ENCODE results near the gene NCAPG2. TPM values are rescaled to one million over a fixed set of nuclear protein-coding genes. Genes with fewer than 3 reads are reported as not detected.

Gene NCAPG2
- total RNA-seq, 1 donor: 35.0 TPM

DNA sequence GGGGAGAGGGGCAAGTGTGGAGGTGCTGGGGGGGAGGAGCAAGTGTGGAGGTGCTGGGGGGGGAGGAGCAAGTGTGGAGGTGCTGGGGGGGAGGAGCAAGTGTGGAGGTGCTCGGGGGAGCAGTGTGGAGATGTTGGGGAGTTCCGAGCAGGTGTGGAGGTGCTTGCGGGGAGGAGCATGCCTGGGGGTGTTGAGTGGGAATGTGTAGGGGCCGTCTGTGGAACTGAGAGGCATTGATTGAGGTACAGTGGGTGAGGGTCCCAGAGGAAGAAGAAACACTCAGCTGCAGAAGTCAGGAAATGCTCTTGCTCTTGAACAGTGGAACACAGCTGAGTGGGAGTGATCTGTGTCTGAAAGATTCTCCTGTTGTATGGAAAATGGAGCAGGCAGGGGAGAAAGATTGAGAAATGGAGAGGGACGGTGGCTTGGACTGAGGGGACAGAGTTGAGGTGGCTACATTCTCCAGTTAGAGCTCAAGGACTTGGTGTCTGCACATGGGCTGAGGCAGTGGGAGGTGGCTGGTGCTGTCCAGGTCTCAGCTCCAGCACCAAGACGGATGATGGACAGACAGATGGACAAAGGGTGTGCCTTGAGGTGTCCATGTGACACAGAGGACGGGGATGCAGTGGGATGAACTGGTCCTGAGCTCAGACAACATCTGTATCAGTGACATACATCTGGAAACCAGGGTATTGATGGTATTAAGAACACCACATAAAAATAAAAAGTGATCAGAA lies 25.2 kb upstream of the NCAPG2 start:
- no peak for TF ChIP-seq CTCF (IDR thresholded peaks at IDR 0.05; ENCODE audit: insufficient read depth, low read length)
- no peak for DNase-seq (ENCODE audit: low read depth)
- H3K4me3 ChIP-seq (ENCODE audit: low read depth, low read length): no peak overlapping the region

DNA sequence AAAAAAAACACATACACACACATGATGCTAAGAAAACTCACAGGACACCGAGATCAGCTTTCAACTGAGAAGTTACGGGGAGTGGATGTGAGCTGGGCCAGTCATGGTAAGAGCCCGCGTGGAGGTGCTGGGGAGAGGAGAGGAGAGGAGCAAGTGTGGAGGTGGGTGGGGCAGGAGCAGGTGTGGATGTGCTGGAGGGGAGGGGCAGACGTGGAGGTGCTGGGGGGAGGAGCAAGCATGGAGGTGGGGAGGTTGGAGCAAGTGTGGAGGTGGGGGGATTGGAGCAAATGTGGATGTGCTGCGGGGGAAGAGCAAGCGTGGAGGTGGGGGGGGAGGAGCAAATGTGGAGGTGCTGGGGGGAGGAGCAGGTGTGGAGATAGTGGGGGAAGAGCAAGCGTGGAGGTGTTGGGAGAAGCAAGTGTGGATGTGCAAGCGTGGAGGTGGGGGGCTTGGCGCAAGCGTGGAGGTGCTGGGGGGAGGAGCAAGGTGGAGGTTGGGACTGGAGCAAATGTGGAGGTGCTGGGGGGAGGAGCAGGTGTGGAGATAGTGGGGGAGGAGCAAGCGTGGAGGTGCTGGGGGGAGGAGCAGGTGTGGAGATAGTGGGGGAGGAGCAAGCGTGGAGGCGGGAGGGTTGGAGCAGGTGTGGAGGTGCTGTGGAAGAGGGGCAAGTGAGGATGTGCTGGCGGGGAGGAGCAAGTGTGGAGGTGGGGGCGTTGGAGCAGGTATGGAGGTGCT lies 24.5 kb upstream of the NCAPG2 start:
- H3K4me3 ChIP-seq (ENCODE audit: low read depth, low read length): no peak overlapping the region
- no peak for TF ChIP-seq CTCF (IDR thresholded peaks at IDR 0.05; ENCODE audit: insufficient read depth, low read length)
- DNase-seq (ENCODE audit: low read depth): no peak

DNA sequence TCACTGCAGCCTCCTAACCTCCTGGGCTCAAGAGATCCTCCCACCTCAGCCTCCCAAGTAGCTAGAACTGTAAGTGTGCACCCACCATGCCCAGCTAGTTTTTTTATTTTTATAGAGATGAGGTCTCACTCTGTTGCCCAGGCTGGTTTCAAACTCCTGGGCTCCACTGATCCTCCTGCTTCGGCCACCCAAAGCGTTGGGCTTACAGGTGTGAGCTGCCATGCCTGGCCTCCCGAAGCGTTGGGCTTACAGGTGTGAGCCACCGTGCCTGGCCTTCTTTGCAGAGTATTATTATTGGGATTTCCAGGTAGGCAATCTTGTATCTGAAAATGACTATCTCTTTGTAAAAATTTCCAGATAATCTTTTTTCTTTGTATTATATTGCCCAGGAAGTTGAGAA lies 23.1 kb upstream of the NCAPG2 start:
- no peak for TF ChIP-seq CTCF (IDR thresholded peaks at IDR 0.05; ENCODE audit: insufficient read depth, low read length)
- H3K4me3 ChIP-seq (ENCODE audit: low read depth, low read length): no peak overlapping the region
- no peak for DNase-seq (ENCODE audit: low read depth)

DNA sequence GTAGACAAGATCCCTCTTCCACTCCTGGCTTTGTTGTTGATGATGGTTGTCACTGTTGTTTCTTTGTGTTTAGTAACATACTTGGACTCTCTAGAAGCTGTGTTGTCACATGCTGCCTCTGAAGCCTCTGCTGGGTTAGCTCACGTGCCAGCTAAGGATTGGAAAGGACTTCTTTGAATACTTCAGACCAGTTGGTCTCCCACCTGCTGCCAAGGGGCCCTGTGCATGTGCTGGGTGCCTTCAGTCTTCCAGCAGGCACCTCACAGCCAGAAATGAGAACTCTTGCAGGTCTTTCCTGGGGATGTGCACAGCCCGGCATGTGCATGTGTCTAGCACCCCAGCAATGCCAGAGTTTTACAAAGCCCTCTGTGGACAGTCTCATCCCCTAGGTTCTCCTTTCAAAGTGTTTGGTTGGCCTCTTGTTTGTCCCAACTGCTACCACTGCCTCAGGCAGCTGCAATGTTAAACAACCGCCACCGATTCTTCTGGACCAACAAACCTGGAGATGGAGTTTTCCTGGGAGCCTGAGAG lies 21.7 kb upstream of the NCAPG2 start:
- TF ChIP-seq CTCF (IDR thresholded peaks at IDR 0.05; ENCODE audit: insufficient read depth, low read length): no peak
- no peak overlapping the region for H3K4me3 ChIP-seq (ENCODE audit: low read depth, low read length)
- DNase-seq (ENCODE audit: low read depth): no peak

- no peak overlapping the region for H3K4me3 ChIP-seq (ENCODE audit: low read depth, low read length)
- no peak for TF ChIP-seq CTCF (IDR thresholded peaks at IDR 0.05; ENCODE audit: insufficient read depth, low read length)
- no peak for DNase-seq (ENCODE audit: low read depth)
These were observed 20.8 kb upstream of the NCAPG2 start for GRCh38 chr7:158725506-158725800.

DNA sequence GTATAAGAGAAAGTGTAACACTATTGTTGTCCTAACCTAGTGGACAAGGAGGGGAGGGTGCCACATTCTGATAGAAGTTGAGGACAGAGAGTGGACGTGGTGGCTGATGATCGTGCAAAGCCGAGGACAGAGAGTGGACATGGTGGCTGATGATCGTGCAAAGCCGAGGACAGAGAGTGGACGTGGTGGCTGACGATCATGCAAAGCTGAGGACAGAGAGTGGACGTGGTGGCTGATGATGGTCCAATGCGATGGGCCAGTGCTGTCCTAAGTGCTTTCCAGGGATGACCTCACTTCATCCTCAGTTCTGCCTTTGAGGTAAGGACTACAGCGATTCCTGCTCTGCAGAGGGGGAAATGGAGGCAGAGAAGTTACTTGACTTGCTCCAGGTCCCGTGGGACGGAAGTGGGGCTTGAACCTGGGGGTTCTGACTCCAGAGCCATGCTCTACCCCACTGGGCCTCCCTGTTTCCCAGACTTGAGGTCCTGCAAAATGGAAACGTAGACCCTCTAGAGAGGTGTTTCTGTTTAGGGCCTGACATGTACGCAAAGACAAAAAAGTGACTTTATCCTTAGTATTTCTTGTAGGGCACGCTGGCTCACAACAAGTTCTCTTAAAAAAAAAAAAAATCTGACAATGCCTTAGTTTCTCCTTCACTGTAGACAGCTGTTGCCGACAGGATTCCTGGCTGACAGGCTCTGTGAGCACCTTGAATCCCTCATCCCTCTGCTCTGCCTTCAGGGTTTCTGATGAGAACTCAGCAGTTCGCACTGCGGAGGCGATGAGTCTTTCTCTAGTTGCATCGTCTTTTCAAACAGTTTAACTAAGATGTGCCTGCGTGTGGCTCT lies 20.3 kb upstream of the NCAPG2 start:
- no peak for DNase-seq (ENCODE audit: low read depth)
- no peak for TF ChIP-seq CTCF (IDR thresholded peaks at IDR 0.05; ENCODE audit: insufficient read depth, low read length)
- H3K4me3 ChIP-seq (ENCODE audit: low read depth, low read length): no peak overlapping the region
